Measurements from ENCODE around the gene OXNAD1.
"Not testable (repeated sequence)": the region's sequence is repeated elsewhere in the genome, so short reads cannot be mapped to it uniquely, and the experiment has no call there.

Gene OXNAD1

DNA sequence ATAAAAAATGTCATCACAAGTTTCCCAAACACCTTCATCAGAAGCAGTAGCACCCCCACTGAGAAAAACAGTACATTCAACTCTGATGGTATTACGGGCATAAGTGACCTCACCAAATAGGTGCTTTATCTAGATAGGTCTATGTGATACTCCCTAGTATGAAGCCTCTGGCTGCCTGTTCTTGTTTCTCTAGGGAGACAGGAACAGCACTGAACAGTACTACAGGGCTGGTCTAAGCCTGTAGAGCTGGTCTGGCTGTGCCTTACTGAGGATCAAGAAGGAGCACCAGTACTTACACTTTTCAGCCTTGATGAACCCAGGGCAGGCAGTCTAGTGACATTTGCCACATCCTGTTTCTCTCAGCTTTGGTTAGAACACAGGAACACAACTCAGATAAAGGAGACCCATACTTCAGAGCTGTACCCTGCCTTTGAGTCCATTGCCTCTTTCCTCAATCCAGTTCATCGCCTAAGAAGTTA lies 35.9 kb downstream of the OXNAD1 start:
- no peak overlapping the region for H3K27ac ChIP-seq
- H3K4me3 ChIP-seq, result no peak overlapping the region
- H3K27me3 ChIP-seq, result no peaks in the 10 kb centered on the region
- peaks cover 10% of the 10 kb centered on the region; the same call in 1 of the 2 replicates for H4K20me1 ChIP-seq
- peaks cover 4% of the 10 kb centered on the region; the same call in 1 of the 2 replicates for H3K9me3 ChIP-seq
- peaks cover 50% of the 10 kb centered on the region for H3K4me1 ChIP-seq
- peaks cover 55% of the 10 kb centered on the region for H3K36me3 ChIP-seq
- peak overlapping the region; percentile 52 for H3K4me2 ChIP-seq
- H3K9ac ChIP-seq, result no peak overlapping the region
- TF ChIP-seq Cebpa-rat (IDR thresholded peaks at IDR 0.05), result no peak

DNA sequence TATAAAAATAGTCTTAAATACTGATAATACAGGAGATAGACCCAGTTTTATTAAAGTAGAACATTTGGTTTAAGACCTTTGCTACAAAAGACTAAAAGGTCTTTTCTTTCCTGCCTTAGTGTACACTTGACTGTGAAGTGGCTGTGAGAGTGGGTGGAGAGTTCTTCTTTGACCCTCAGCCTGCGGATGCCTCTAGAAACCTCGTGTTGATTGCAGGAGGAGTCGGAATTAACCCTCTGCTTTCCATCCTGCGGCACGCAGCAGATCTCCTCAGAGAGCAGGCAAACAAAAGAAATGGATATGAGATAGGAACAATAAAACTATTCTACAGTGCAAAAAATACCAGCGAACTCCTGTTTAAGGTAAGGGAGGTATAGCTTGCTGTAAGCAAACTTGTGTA lies 36.5 kb downstream of the OXNAD1 start:
- H3K4me1 ChIP-seq, result peaks cover 50% of the 10 kb centered on the region
- H3K9ac ChIP-seq, result no peak overlapping the region
- H3K27ac ChIP-seq, result no peak overlapping the region
- no peak overlapping the region for H3K4me3 ChIP-seq
- peak overlapping the region; percentile 52 for H3K4me2 ChIP-seq
- TF ChIP-seq Cebpa-rat (IDR thresholded peaks at IDR 0.05), result no peak
- no peaks in the 10 kb centered on the region for H3K27me3 ChIP-seq
- H3K36me3 ChIP-seq, result peaks cover 56% of the 10 kb centered on the region
- H4K20me1 ChIP-seq, result peaks cover 10% of the 10 kb centered on the region; the same call in 1 of the 2 replicates
- H3K9me3 ChIP-seq, result peaks cover 4% of the 10 kb centered on the region; the same call in 1 of the 2 replicates

DNA sequence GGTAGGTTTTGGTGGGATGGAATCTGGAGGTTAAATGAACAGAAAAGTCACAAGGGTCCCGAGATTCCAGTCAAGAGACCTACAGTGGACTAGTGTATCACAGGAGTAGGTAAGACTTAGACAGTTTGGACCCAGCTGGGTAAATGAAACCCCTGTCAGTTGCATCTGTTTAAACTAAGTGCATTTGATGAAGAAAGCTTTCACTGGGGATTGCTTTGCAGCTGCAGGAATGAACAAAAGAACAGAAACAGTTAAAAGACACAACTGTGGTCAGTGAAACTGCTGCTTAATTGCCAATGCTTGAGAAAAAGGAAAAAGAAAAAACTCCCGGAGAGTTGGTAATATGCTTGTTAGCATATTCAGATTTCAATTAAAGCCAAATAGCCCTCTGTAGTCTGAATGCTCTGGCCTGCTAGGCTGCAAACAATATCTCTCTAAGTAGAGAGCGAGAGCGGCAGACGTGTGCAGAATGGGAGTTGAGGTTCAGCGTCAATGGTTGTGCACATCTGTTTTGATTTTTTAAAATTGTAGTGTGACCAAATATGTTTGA lies 37.1 kb downstream of the OXNAD1 start:
- no peak overlapping the region for H3K27ac ChIP-seq
- peak overlapping the region; percentile 52 for H3K4me2 ChIP-seq
- TF ChIP-seq Cebpa-rat (IDR thresholded peaks at IDR 0.05), result no peak
- H3K36me3 ChIP-seq, result peaks cover 55% of the 10 kb centered on the region
- no peak overlapping the region for H3K4me3 ChIP-seq
- H3K9ac ChIP-seq, result no peak overlapping the region
- peaks cover 2% of the 10 kb centered on the region; the same call in 1 of the 2 replicates for H3K9me3 ChIP-seq
- peaks cover 10% of the 10 kb centered on the region; the same call in 1 of the 2 replicates for H4K20me1 ChIP-seq
- peaks cover 50% of the 10 kb centered on the region for H3K4me1 ChIP-seq
- H3K27me3 ChIP-seq, result no peaks in the 10 kb centered on the region

DNA sequence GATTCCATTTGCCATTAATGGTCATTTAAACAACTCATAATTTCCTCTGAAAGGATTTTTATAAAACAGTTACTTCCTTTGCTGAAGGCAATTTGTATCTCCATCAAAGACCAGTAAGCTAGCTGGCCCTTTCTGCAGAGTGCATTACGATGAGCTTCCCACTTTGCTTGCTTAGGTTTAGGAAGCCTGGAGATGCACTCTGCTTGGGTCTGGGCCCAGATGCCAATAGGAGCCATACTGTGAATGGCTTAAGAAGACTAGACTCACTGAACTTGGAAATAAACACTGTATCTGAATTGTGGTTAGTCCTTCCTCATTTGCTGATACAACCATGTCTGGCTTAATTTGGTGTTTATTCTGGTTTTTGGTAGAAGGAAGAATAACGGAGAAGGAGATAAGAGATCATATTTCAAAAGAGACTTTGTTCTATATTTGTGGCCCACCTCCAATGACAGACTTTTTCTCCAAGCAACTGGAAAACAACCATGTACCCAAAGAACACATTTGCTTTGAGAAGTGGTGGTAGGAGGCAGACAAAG lies 38.1 kb downstream of the OXNAD1 start:
- no peak overlapping the region for H3K9ac ChIP-seq
- no peaks in the 10 kb centered on the region for H3K27me3 ChIP-seq
- no peak overlapping the region for H3K4me3 ChIP-seq
- H3K4me2 ChIP-seq, result peak overlapping the region; percentile 52
- H3K36me3 ChIP-seq, result peaks cover 52% of the 10 kb centered on the region
- H3K9me3 ChIP-seq, result no peaks in the 10 kb centered on the region
- peaks cover 48% of the 10 kb centered on the region for H3K4me1 ChIP-seq
- H3K27ac ChIP-seq, result no peak overlapping the region
- H4K20me1 ChIP-seq, result peaks cover 10% of the 10 kb centered on the region; the same call in 1 of the 2 replicates
- no peak for TF ChIP-seq Cebpa-rat (IDR thresholded peaks at IDR 0.05)

DNA sequence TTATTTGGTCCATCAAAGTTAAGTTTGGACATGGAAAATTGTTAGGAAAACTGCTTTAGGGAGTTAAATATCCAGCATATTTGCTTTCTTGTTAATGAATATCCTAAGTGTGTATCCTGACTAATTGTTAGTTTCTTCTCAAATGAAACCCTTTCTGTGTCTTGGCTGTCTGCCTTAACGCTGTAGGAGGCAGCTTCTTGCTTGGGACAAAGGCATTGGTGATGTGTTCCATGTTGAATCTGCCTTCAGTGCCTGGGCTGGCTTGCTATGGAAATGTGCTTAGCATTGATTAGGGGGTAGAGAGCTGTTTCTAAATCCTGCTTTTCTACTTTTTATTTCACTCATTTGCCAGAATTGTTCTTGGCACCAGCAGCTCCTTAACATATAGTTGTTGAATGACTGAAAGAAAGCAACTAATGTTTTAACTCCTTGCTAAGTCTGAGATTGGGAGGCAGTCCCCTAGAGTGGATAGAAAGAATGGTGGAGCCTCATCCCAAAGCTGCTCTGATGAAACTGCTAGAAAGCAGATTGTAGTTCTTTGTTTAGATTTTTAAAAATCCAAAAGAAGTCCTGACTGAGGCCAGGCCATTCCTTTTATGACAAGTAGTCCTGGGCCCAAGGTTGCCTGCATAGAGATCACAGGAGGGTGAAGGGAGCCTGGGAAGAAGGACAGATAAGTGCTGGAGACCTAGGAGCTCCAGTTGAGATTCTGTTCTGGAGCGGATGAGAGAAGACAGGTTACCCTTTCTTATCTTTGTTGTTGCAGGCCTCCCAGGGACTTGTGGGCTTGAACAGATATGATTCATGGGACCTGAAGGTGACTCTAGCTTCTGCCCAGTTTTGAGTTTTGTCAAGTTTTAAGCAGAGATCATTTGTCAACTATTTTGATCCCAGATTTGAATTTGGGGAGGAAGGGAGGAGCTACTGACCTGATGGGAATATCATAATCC lies 39.3 kb downstream of the OXNAD1 start:
- Histone ChIP-seq H3K4me1 (peaks cover 42% of the 10 kb centered on the region), H3K36me3 (peaks cover 45% of the 10 kb centered on the region), H3K4me3 (no peak overlapping the region), H4K20me1 (peaks cover 10% of the 10 kb centered on the region; the same call in 1 of the 2 replicates), H3K9me3 (no peaks in the 10 kb centered on the region), H3K27ac (no peak overlapping the region), H3K27me3 (no peaks in the 10 kb centered on the region), H3K4me2 (no peak overlapping the region), H3K9ac (no peak overlapping the region)
- TF ChIP-seq Cebpa-rat (IDR thresholded peaks at IDR 0.05), result no peak

DNA sequence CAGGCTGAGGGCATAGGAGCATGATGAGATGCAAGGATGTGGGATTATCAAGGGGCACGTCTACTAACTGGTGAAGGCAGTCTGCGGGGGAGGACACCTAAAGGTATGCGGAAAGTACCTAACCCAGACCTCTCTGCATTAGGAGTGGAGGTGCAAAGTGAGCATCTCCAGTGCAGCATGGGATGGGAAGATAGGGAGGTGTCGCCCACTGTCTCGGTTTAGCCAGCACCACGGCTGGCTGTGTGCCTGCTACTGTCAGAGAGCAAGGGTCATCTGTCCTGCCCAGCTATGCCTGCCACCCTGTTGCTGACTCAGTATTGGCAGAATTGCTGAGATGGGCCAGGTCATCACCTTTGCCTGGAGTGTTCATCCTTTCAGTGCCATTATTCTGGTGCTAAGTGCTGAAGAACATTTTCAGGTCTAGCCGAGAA lies 40.1 kb downstream of the OXNAD1 start:
- Histone ChIP-seq H3K4me1 (peaks cover 35% of the 10 kb centered on the region), H3K36me3 (peaks cover 45% of the 10 kb centered on the region), H3K9me3 (no peaks in the 10 kb centered on the region), H4K20me1 (peaks cover 9% of the 10 kb centered on the region; the same call in 1 of the 2 replicates), H3K4me3 (no peak overlapping the region), H3K4me2 (no peak overlapping the region), H3K27ac (no peak overlapping the region), H3K27me3 (no peaks in the 10 kb centered on the region), H3K9ac (no peak overlapping the region)
- no peak for TF ChIP-seq Cebpa-rat (IDR thresholded peaks at IDR 0.05)

DNA sequence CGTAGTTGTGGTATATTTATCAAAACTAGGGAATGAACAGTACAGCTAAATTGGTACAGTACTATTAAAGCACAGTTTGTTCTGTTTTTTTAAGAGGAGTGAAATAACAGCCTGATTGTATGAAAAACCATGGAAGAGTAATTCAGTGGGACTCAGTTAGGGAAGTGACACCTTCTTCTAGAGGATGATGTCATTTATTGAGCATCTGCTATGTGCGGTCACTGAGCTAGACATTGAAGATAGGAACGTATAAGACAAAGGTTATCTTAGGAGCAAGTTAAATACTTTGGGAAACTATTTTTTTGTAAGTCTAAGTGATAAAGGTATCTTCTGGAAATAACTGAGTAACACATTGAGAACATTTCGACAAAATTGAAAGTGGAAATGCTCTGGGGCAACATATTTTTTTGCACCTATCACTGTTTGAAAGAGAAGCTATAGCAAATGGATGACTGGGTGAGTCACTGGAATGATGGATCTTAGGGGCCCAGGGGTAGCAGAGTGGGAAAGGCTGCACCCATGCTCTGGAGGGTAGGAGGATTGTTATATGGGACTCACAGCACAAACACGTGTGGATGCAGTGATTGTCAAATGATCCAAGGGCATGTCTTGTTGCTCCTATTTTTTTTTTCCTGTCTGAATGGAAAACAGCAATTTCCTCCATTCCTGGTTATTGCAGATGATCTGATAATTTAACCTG lies 43.0 kb downstream of the OXNAD1 start:
- Histone ChIP-seq H3K4me2 (no peak overlapping the region), H3K27me3 (no peaks in the 10 kb centered on the region), H3K4me3 (no peak overlapping the region), H3K4me1 (peaks cover 26% of the 10 kb centered on the region), H3K27ac (no peak overlapping the region), H4K20me1 (peaks cover 16% of the 10 kb centered on the region), H3K9me3 (no peaks in the 10 kb centered on the region), H3K36me3 (peaks cover 37% of the 10 kb centered on the region), H3K9ac (no peak overlapping the region)
- TF ChIP-seq Cebpa-rat (IDR thresholded peaks at IDR 0.05), result no peak

DNA sequence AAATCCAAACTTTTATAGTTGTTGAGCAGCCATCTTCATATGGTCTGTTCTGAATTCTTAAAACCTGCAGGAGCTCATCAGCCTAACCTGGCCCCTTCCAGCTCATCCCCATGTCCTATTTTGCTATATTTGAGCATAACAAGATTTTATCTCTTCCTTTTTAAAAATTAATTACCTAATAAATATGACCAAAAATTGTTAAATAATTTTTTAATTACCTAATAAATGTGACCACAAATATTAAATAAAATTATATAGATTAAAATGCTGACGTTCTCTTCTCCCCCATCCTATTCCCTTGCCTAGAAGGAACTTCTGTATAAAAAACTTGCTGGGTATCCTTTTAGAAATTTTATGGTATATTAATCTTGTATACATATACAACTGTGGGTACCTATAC lies 43.7 kb downstream of the OXNAD1 start:
- Histone ChIP-seq H3K36me3 (peaks cover 39% of the 10 kb centered on the region), H3K27me3 (no peaks in the 10 kb centered on the region), H3K9me3 (no peaks in the 10 kb centered on the region), H3K4me2 (no peak overlapping the region), H3K9ac (no peak overlapping the region), H4K20me1 (peaks cover 24% of the 10 kb centered on the region), H3K4me1 (peaks cover 20% of the 10 kb centered on the region), H3K27ac (no peak overlapping the region), H3K4me3 (no peak overlapping the region)
- no peak for TF ChIP-seq Cebpa-rat (IDR thresholded peaks at IDR 0.05)

DNA sequence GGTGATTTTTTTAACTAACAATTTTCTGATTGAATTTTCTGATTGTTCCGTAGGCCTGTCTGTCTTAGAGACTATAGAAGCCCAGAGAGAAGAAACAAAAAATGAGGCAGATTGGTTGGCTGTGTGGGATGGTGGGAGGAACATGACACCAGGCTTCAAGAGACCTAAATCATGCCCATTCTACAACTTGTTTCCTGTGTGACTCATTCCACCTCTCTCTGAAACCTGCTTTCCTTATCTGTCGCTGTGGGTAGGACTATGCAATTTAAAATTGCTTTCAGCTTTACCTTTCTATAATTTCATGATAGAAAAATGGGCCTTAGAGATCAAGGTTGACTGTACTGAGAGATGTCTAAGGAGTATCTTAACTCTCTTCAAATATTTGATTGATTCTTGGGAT lies 44.5 kb downstream of the OXNAD1 start:
- Histone ChIP-seq H3K4me3 (no peak overlapping the region), H3K9me3 (no peaks in the 10 kb centered on the region), H3K27me3 (no peaks in the 10 kb centered on the region), H4K20me1 (peaks cover 32% of the 10 kb centered on the region), H3K4me2 (no peak overlapping the region), H3K9ac (no peak overlapping the region), H3K36me3 (peaks cover 41% of the 10 kb centered on the region), H3K27ac (no peak overlapping the region), H3K4me1 (peaks cover 20% of the 10 kb centered on the region)
- no peak for TF ChIP-seq Cebpa-rat (IDR thresholded peaks at IDR 0.05)

DNA sequence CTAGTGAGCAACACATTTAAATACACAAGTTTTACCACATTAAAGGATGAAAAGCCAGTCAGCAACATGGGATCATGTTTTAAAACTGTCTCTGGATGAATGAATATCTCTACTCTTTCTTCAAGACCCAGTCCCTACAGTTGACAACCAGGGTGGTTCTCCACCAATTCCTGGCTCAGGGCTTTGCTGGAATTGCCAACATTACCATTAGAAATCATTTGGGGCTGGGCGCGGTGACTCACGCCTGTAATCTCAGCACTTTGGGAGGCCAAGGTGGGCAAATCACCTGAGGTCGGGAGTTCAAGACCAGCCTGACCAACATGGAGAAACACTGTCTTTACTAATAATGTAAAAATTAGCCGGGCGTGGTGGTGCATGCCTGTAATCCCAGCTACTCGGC lies 45.5 kb downstream of the OXNAD1 start:
- not testable (repeated sequence) for H3K27ac ChIP-seq

More for the DNA sequence above, 45.5 kb downstream of the OXNAD1 start:
- not testable (repeated sequence) for H3K27me3 ChIP-seq, H3K4me3 ChIP-seq, H3K9ac ChIP-seq, H3K4me2 ChIP-seq, H3K9me3 ChIP-seq
- peaks cover 20% of the 10 kb centered on the region for H3K4me1 ChIP-seq
- H3K36me3 ChIP-seq, result peaks cover 39% of the 10 kb centered on the region
- H4K20me1 ChIP-seq, result peaks cover 35% of the 10 kb centered on the region

All from BLaER1 (cell line).